Placental pericyte (primary cell): ENCODE measurements around the gene PPP2R5E. TPM values are rescaled to one million over a fixed set of nuclear protein-coding genes. Genes with fewer than 3 reads are reported as not detected.

Source experiments
- small RNA-seq: library from RNA; depleted of rRNA; stranded (forward); fragments of <200 nt; gene quantifications from one replicate; pipeline ENCODE3, GENCODE V24; 2012; ENCODE audit warnings: low replicate concordance
- total RNA-seq: library from RNA; depleted of rRNA; stranded (reverse); fragments of >200 nt; gene quantifications from 2 replicates; pipeline ENCODE4 v1.2.3, GENCODE V29; 2012

Gene PPP2R5E
- total RNA-seq, result 19.3 and 28.8 TPM in 2 replicates

DNA sequence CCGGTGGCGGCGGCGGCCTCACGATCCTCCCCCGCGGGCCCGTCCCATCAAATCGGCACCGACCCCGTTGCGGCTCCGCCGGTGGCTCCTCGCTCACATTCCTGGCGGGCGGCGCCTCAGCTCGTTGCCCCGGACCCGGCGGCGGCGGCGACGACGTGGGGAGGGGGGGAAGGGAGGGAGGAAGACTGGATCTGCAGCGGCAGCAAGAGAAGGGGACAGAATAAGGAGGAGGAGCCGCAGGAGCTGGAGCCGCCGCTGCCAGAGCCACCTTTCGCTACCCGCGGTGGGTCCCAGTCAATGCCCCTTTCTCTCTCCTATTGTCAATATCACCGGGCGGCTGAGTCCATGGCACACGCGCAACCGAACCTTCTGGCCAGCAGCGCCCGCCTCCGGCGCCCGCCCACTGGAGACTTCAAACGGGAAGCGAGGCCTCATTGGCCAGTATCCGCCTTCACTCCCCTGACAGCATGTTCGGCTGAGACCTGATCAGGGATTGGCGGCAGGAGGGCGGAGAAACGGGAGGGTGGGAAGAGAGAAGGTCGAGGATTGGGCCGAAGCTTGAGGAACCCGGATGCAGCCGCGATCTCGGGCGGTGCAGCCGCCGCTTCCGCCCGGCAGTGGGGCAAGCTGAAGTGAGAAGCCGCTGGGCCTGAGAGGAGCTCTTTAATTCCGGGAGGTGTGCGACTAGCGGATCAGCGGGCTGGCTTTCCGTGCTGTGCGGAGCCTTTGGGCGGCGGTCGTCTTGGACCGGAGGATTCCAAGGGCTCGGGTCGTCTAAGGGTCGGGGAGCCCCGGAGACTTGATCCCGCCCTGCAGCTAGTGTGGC, at the start of gene PPP2R5E:
PPP2R5E (minus strand) TSS at position 378 of the 826 bp plus-strand sequence. CDS start 3,692 bp downstream, outside the sequence.

Small RNA genes within 50 kb of the gene (small RNA-seq; reads per million reads assigned to genes)
- gene RF00601, result not detected

Other genes with a start within 250 kb of the PPP2R5E start
- not detected in 2 replicates for gene GPHB5, start 224.4 kb downstream of the PPP2R5E start, total RNA-seq
- gene WDR89, start 98.5 kb upstream of the PPP2R5E start, total RNA-seq, result 7.0 and 10.3 TPM in 2 replicates
- gene SGPP1, start 184.7 kb upstream of the PPP2R5E start, total RNA-seq, result 21.2 and 41.7 TPM in 2 replicates